ENCODE measurements around the gene KYAT1. TPM values are rescaled to one million over a fixed set of nuclear protein-coding genes. Genes with fewer than 3 reads are reported as not detected.

Gene KYAT1
- total RNA-seq, 1 experiment from 2014 or later = 34.1 TPM

GRCh38 chr9:128881884-128882676 lies at the start of gene KYAT1, which contains the start of gene LRRC8A (continued):
- peak; percentile 78 for TF ChIP-seq PRDM15 (CRISPR knock-in tag; IDR thresholded peaks at IDR 0.05)
- TF ChIP-seq TEAD1 (CRISPR knock-in tag; IDR thresholded peaks at IDR 0.05) = 0 out of 2 replicates have a peak, but pooled peaks have one; percentile 32

GRCh38 chr9:128929560-128929959 lies 47.8 kb upstream of the KYAT1 start:
- ATAC-seq (no peak), DNase-seq (ENCODE audit: low spot score) (no peak)
- no peaks in the 10 kb centered on the region for H3K36me3 Mint-ChIP-seq
- CTCF ChIA-PET = interaction anchor here (0.6 to 2.0 kb wide), 6 partner anchors 12 to 165 kb away, joined by 3 to 9 read pairs (median 4); partner anchors contain the start of gene SH3GLB2
- no peaks in the 10 kb centered on the region for H3K9me3 Mint-ChIP-seq
- POLR2A ChIA-PET = no interaction called here
- TF ChIP-seq ETV6 (CRISPR knock-in tag; IDR thresholded peaks at IDR 0.05) (no peak), MXD4 (CRISPR knock-in tag; IDR thresholded peaks at IDR 0.05; ENCODE audit: borderline replicate concordance) (no peak), JUN (CRISPR knock-in tag; IDR thresholded peaks at IDR 0.05) (no peak), ESRRA (CRISPR knock-in tag; IDR thresholded peaks at IDR 0.05; ENCODE audit: borderline replicate concordance) (no peak), FOXJ3 (CRISPR knock-in tag; IDR thresholded peaks at IDR 0.05; ENCODE audit: borderline replicate concordance) (no peak), USF1 (CRISPR knock-in tag; IDR thresholded peaks at IDR 0.05) (no peak), ZNF317 (CRISPR knock-in tag; IDR thresholded peaks at IDR 0.05; ENCODE audit: borderline replicate concordance, low read depth) (no peak), ATF2 (CRISPR knock-in tag; IDR thresholded peaks at IDR 0.05; ENCODE audit: borderline replicate concordance, low read depth) (no peak)
- no peaks in the 10 kb centered on the region for H3K27me3 Mint-ChIP-seq (ENCODE audit: low read depth)
- H3K4me1 Mint-ChIP-seq = peaks cover 6% of the 10 kb centered on the region; the same call in 1 of the 2 replicates
- H3K27ac Mint-ChIP-seq = no peak overlapping the region
- H3K4me3 Mint-ChIP-seq = no peak overlapping the region

- H3K27ac Mint-ChIP-seq = no peak overlapping the region
- no peak for ATAC-seq
- peaks cover 6% of the 10 kb centered on the region; the same call in 1 of the 2 replicates for H3K4me1 Mint-ChIP-seq
- CTCF ChIA-PET = interaction anchor here (0.5 to 4.9 kb wide), 35 partner anchors 9 to 227 kb away, joined by 3 to 54 read pairs (median 5); partner anchors contain the start of genes DOLPP1, ENDOG, KYAT1 and LRRC8A
- TF ChIP-seq MAX (CRISPR knock-in tag; IDR thresholded peaks at IDR 0.05) (no peak), ELF4 (CRISPR knock-in tag; IDR thresholded peaks at IDR 0.05; ENCODE audit: low read depth) (no peak), ATF1 (CRISPR knock-in tag; IDR thresholded peaks at IDR 0.05) (no peak), IRF2 (CRISPR knock-in tag; IDR thresholded peaks at IDR 0.05; ENCODE audit: borderline replicate concordance, low read depth) (no peak), GRHL2 (CRISPR knock-in tag; IDR thresholded peaks at IDR 0.05; ENCODE audit: insufficient replicate concordance, severe bottlenecking) (no peak), NFATC4 (CRISPR knock-in tag; IDR thresholded peaks at IDR 0.05) (no peak), ZNF416 (CRISPR knock-in tag; IDR thresholded peaks at IDR 0.05) (no peak), GTF2I (CRISPR knock-in tag; conservative IDR thresholded peaks at IDR 0.05) (no peak), HMGA2 (CRISPR knock-in tag; IDR thresholded peaks at IDR 0.05) (no peak), FOXJ3 (CRISPR knock-in tag; IDR thresholded peaks at IDR 0.05; ENCODE audit: borderline replicate concordance) (no peak), ZNF232 (CRISPR knock-in tag; IDR thresholded peaks at IDR 0.05) (no peak), ATF6 (CRISPR knock-in tag; IDR thresholded peaks at IDR 0.05) (no peak), CBFB (CRISPR knock-in tag; IDR thresholded peaks at IDR 0.05; ENCODE audit: low read depth) (no peak)
- no peak overlapping the region for H3K4me3 Mint-ChIP-seq
- DNase-seq (ENCODE audit: low spot score) = no peak
- POLR2A ChIA-PET = interaction anchor here (1.3 to 2.0 kb wide), 2 partner anchors 47 to 111 kb away, joined by 3 to 6 read pairs; partner anchors contain the start of genes ENDOG, KYAT1 and LRRC8A
- H3K9me3 Mint-ChIP-seq = no peaks in the 10 kb centered on the region
- H3K27me3 Mint-ChIP-seq (ENCODE audit: low read depth) = no peaks in the 10 kb centered on the region
- H3K36me3 Mint-ChIP-seq = no peaks in the 10 kb centered on the region
These were observed 46.9 kb upstream of the KYAT1 start for GRCh38 chr9:128928624-128929023.
